Measurements from ENCODE around the gene RBM22. TPM values are rescaled to one million over a fixed set of nuclear protein-coding genes. Genes with fewer than 3 reads are reported as not detected.

RBM22 gene
- total and polyA plus RNA-seq, 9 donors: 33.4 to 77.6 (median 48.6) TPM

- H3K36me3 ChIP-seq: no peaks in the 10 kb centered on the region
- no peak for TF ChIP-seq CTCF (IDR thresholded peaks at IDR 0.05)
- TF ChIP-seq EP300 (IDR thresholded peaks at IDR 0.05): no peak
- no peak for TF ChIP-seq POLR2A (IDR thresholded peaks at IDR 0.05)
- intact Hi-C loops (cut with DNase I): no loop called here
Measured at GRCh38 chr5:150723845-150724244, 23.0 kb upstream of the RBM22 start.

GRCh38 chr5:150710165-150710564 is 9.3 kb upstream of the RBM22 start:
- WGBS, 3 donors: 50 to 56% (median 55%) methylated on average over 2 of the region's 2 CpGs
- H3K9me3 ChIP-seq: no peaks in the 10 kb centered on the region
- no peak for DNase-seq
- H3K4me3 ChIP-seq: no peak overlapping the region
- H3K4me1 ChIP-seq (ENCODE audit: insufficient read depth): no peaks in the 10 kb centered on the region
- intact Hi-C loops (cut with DNase I): loop anchor here in 1 of 4 donors (10.0 kb wide), 1 partner anchor 1595 kb away; no protein-coding TSS in a partner anchor
- H3K36me3 ChIP-seq: no peaks in the 10 kb centered on the region
- no peaks in the 10 kb centered on the region for H3K27me3 ChIP-seq
- H3K27ac ChIP-seq: no peak overlapping the region
- TF ChIP-seq POLR2A (IDR thresholded peaks at IDR 0.05) (no peak), CTCF (IDR thresholded peaks at IDR 0.05) (no peak), EP300 (IDR thresholded peaks at IDR 0.05) (no peak)

More at GRCh38 chr5:150723845-150724244, 23.0 kb upstream of the RBM22 start:
- Histone ChIP-seq H3K4me3 (no peak overlapping the region), H3K27ac (no peak overlapping the region), H3K4me1 (ENCODE audit: insufficient read depth) (no peaks in the 10 kb centered on the region), H3K27me3 (no peaks in the 10 kb centered on the region), H3K9me3 (no peaks in the 10 kb centered on the region)
- 88 to 89% (median 89%) methylated on average over 2 of the region's 2 CpGs for WGBS, 3 donors
- DNase-seq: no peak

GRCh38 chr5:150706776-150707390 is 6.0 kb upstream of the RBM22 start:
- no peaks in the 10 kb centered on the region for H3K36me3 ChIP-seq
- intact Hi-C loops (cut with DNase I): loop anchor here in 1 of 4 donors (10.0 kb wide), 1 partner anchor 52 kb away; no protein-coding TSS in a partner anchor
- no peak for DNase-seq
- no peak overlapping the region for H3K4me3 ChIP-seq
- TF ChIP-seq CTCF (IDR thresholded peaks at IDR 0.05): no peak
- no peak for TF ChIP-seq EP300 (IDR thresholded peaks at IDR 0.05)
- TF ChIP-seq POLR2A (IDR thresholded peaks at IDR 0.05): no peak
- H3K9me3 ChIP-seq: no peaks in the 10 kb centered on the region
- WGBS, 3 donors: 31 to 50% (median 33%) methylated on average over 4 of the region's 4 CpGs
- H3K27ac ChIP-seq: no peak overlapping the region
- H3K4me1 ChIP-seq (ENCODE audit: insufficient read depth): no peaks in the 10 kb centered on the region
- H3K27me3 ChIP-seq: no peaks in the 10 kb centered on the region

GRCh38 chr5:150703762-150704161 is 2.9 kb upstream of the RBM22 start:
- Histone ChIP-seq H3K4me3 (no peak overlapping the region), H3K27me3 (no peaks in the 10 kb centered on the region), H3K27ac (no peak overlapping the region), H3K4me1 (ENCODE audit: insufficient read depth) (peaks cover 5% of the 10 kb centered on the region), H3K36me3 (no peaks in the 10 kb centered on the region), H3K9me3 (no peaks in the 10 kb centered on the region)
- DNase-seq: no peak
- WGBS, 3 donors: 81 to 89% (median 89%) methylated on average over 3 of the region's 3 CpGs
- intact Hi-C loops (cut with DNase I): loop anchor here in 1 of 4 donors (10.0 kb wide), 1 partner anchor 49 kb away; no protein-coding TSS in a partner anchor
- TF ChIP-seq POLR2A (IDR thresholded peaks at IDR 0.05) (no peak), CTCF (IDR thresholded peaks at IDR 0.05) (no peak), EP300 (IDR thresholded peaks at IDR 0.05) (no peak)

Measured in ovary (tissue), 9 donors.